ENCODE measurements around the gene ABCC8. TPM values are rescaled to one million over a fixed set of nuclear protein-coding genes. Genes with fewer than 3 reads are reported as not detected.

Gene ABCC8
- total and polyA plus RNA-seq, 2 experiments from 2014 or later: 2.2 TPM; not detected in 1

DNA sequence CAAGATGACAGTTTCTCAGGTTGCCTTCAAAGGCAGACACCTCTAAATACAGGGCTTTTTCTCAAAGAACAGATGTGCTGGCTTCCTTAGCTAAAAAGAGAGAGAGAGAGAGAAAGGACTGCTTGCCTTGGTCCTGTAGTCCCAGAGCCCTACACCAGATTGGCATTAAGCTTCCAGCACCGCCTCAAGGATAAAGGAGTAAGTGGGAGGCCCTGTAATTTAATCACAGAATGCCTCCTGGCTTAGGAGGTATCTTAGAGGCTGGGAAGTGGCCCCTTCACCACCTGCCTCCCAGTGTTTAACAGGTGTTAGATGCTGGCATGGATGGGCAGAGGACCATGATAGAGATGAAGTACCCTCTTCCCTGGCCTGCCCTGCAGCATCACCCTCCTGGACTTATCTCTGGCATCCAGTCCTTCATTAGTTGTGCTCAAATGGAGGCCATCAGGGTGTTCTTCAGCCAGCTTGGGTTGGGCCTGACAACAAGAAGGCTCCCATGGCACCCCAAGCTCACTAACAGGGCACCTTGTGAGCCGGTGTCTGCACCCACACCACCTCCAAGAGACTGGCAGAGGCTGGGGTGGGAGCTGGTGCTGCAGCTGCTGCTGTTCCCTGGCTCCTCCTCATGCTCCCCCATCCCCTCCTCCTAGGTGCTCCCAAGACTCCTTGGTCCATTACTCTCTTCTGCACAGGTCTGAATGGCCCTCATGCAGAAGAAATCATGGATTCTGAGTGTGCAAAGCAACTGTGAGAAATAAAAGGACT is 32.5 kb downstream of the ABCC8 start:
- no peak for TF ChIP-seq EZH2 (IDR thresholded peaks at IDR 0.05; ENCODE audit: borderline replicate concordance)
- TF ChIP-seq EZH2phosphoT487 (IDR thresholded peaks at IDR 0.05; ENCODE audit: low read depth, severe bottlenecking, unreplicated experiment): no peak
- no peak for TF ChIP-seq CTCF (IDR thresholded peaks at IDR 0.05; ENCODE audit: poor library complexity)
- WGBS (ENCODE audit: low lambda C conversion rate, missing lambda C conversion rate): 93% methylated on average over 2 of the region's 2 CpGs

DNA sequence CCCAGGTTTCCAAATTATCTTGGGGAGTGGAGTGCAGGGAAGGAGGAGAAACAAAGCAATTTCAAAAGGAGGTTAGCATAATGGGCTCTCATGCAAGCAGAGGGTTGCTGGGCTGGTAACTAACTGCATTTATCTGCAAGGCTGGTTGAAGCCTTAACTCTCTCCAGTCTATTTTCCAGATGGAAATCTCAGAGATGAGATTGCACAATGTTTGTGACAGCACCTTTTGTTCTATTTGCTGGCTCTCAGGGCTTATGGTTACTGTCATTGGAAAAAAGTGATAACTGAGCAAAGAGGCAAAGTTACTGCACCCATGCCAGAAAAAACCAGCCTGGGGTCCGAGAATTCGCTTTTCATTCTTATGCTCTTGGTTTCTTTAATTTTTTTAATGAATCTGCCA is 33.2 kb downstream of the ABCC8 start:
- H3K9me2 ChIP-seq (replicated peaks; ENCODE audit: insufficient read depth): no peaks in the 10 kb centered on the region
- H3K4me1 ChIP-seq (ENCODE audit: insufficient read depth): no peaks in the 10 kb centered on the region
- H3K9me3 ChIP-seq (ENCODE audit: low read depth): no peaks in the 10 kb centered on the region
- no peak overlapping the region for H3K4me3 ChIP-seq
- H2AFZ ChIP-seq: no peak overlapping the region
- H4K20me1 ChIP-seq (ENCODE audit: insufficient read depth, poor library complexity, severe bottlenecking): no peaks in the 10 kb centered on the region
- no peaks in the 10 kb centered on the region for H3K27me3 ChIP-seq
- no peaks in the 10 kb centered on the region for H3K36me3 ChIP-seq (replicated peaks; ENCODE audit: insufficient read depth, low read depth)
- TF ChIP-seq CTCF (IDR thresholded peaks at IDR 0.05; ENCODE audit: poor library complexity) (no peak), EZH2 (IDR thresholded peaks at IDR 0.05; ENCODE audit: borderline replicate concordance) (no peak), EZH2phosphoT487 (IDR thresholded peaks at IDR 0.05; ENCODE audit: low read depth, severe bottlenecking, unreplicated experiment) (no peak)
- H3K27ac ChIP-seq: no peak overlapping the region
- 98% methylated on average over 2 of the region's 2 CpGs for WGBS (ENCODE audit: low lambda C conversion rate, missing lambda C conversion rate)
- DNase-seq (ENCODE audit: low spot score): no peak
- no peaks in the 10 kb centered on the region for H3K79me2 ChIP-seq
- no peak overlapping the region for H3K4me2 ChIP-seq

More for the DNA sequence above, 32.5 kb downstream of the ABCC8 start:
- Histone ChIP-seq H3K4me2 (no peak overlapping the region), H4K20me1 (ENCODE audit: insufficient read depth, poor library complexity, severe bottlenecking) (no peaks in the 10 kb centered on the region), H3K27ac (no peak overlapping the region), H3K9me2 (replicated peaks; ENCODE audit: insufficient read depth) (no peaks in the 10 kb centered on the region), H3K9me3 (ENCODE audit: low read depth) (no peaks in the 10 kb centered on the region), H3K36me3 (replicated peaks; ENCODE audit: insufficient read depth, low read depth) (no peaks in the 10 kb centered on the region), H3K4me1 (ENCODE audit: insufficient read depth) (no peaks in the 10 kb centered on the region), H3K79me2 (no peaks in the 10 kb centered on the region), H3K4me3 (no peak overlapping the region), H3K27me3 (no peaks in the 10 kb centered on the region), H2AFZ (no peak overlapping the region)
- DNase-seq (ENCODE audit: low spot score): no peak

GRCh38 chr11:17443000-17443399 is 33.6 kb downstream of the ABCC8 start:
- Histone ChIP-seq H3K9me2 (replicated peaks; ENCODE audit: insufficient read depth) (no peaks in the 10 kb centered on the region), H3K9me3 (ENCODE audit: low read depth) (no peaks in the 10 kb centered on the region), H3K4me2 (no peak overlapping the region), H3K4me3 (no peak overlapping the region), H3K27ac (no peak overlapping the region), H4K20me1 (ENCODE audit: insufficient read depth, poor library complexity, severe bottlenecking) (no peaks in the 10 kb centered on the region), H3K27me3 (no peaks in the 10 kb centered on the region), H3K36me3 (replicated peaks; ENCODE audit: insufficient read depth, low read depth) (no peaks in the 10 kb centered on the region), H2AFZ (no peak overlapping the region), H3K79me2 (no peaks in the 10 kb centered on the region), H3K4me1 (ENCODE audit: insufficient read depth) (no peaks in the 10 kb centered on the region)
- TF ChIP-seq CTCF (IDR thresholded peaks at IDR 0.05; ENCODE audit: poor library complexity): no peak
- TF ChIP-seq EZH2 (IDR thresholded peaks at IDR 0.05; ENCODE audit: borderline replicate concordance): no peak
- TF ChIP-seq EZH2phosphoT487 (IDR thresholded peaks at IDR 0.05; ENCODE audit: low read depth, severe bottlenecking, unreplicated experiment): no peak
- no peak for DNase-seq (ENCODE audit: low spot score)
- 87% methylated on average over 4 of the region's 4 CpGs for WGBS (ENCODE audit: low lambda C conversion rate, missing lambda C conversion rate)

Measured in hepatocyte (in vitro differentiated cells).